ENCODE measurements around the gene TMA16. TPM values are rescaled to one million over a fixed set of nuclear protein-coding genes. Genes with fewer than 3 reads are reported as not detected.

TMA16 gene
- total RNA-seq, 4 donors from 2014 or later = 19.5 to 24.8 (median 23.4) TPM

GRCh38 chr4:163550869-163551267 lies 56.4 kb downstream of the TMA16 start:
- peaks cover 0 to 5% of the 10 kb centered on the region in 2 donors for H3K4me1 ChIP-seq
- H3K4me3 ChIP-seq (replicated peaks in 1 of 3) = no peak overlapping the region
- no peaks in the 10 kb centered on the region for H3K36me3 ChIP-seq
- intact Hi-C loops (cut with DNase I) = loop anchor here (10.0 kb wide), 2 partner anchors 134 to 1184 kb away; no protein-coding TSS in a partner anchor
- H3K27ac ChIP-seq = no peak overlapping the region
- no peak for TF ChIP-seq POLR2A (IDR thresholded peaks at IDR 0.05)
- no peak for TF ChIP-seq CTCF (IDR thresholded peaks at IDR 0.05)
- peak in 1 of 2 donors; percentile 3 for DNase-seq
- H3K27me3 ChIP-seq = no peaks in the 10 kb centered on the region
- no peaks in the 10 kb centered on the region for H3K9me3 ChIP-seq
- WGBS, 2 donors = 60 to 66% methylated on average over 6 of the region's 6 CpGs

- Histone ChIP-seq H3K27ac (no peak overlapping the region), H3K4me1 (peaks cover 0 to 5% of the 10 kb centered on the region in 2 donors), H3K4me3 (replicated peaks in 1 of 3) (no peak overlapping the region), H3K27me3 (no peaks in the 10 kb centered on the region), H3K36me3 (no peaks in the 10 kb centered on the region), H3K9me3 (no peaks in the 10 kb centered on the region)
- WGBS, 2 donors = 82 to 89% methylated on average over 4 of the region's 4 CpGs
- intact Hi-C loops (cut with DNase I) = loop anchor here (10.0 kb wide), 2 partner anchors 132 to 1182 kb away; no protein-coding TSS in a partner anchor
- DNase-seq = no peak
- TF ChIP-seq CTCF (IDR thresholded peaks at IDR 0.05) = no peak
- no peak for TF ChIP-seq POLR2A (IDR thresholded peaks at IDR 0.05)
These were observed 58.7 kb downstream of the TMA16 start for GRCh38 chr4:163553146-163553545.

- Histone ChIP-seq H3K27me3 (no peaks in the 10 kb centered on the region), H3K9me3 (no peaks in the 10 kb centered on the region), H3K4me3 (replicated peaks in 1 of 3) (no peak overlapping the region), H3K27ac (no peak overlapping the region), H3K4me1 (peaks cover 0 to 5% of the 10 kb centered on the region in 2 donors), H3K36me3 (no peaks in the 10 kb centered on the region)
- DNase-seq = no peak
- TF ChIP-seq POLR2A (IDR thresholded peaks at IDR 0.05) = no peak
- peak in 5 of 6 experiments; percentile 7 to 71 (median 50) for TF ChIP-seq CTCF (IDR thresholded peaks at IDR 0.05)
- intact Hi-C loops (cut with DNase I) = loop anchor here (10.0 kb wide), 2 partner anchors 130 to 1180 kb away; no protein-coding TSS in a partner anchor
- WGBS, 2 donors = 30 to 39% methylated on average over 3 of the region's 3 CpGs
These were observed 60.5 kb downstream of the TMA16 start for GRCh38 chr4:163554870-163555465.

- WGBS, 2 donors = 45 to 53% methylated on average over 2 of the region's 2 CpGs
- H3K4me1 ChIP-seq = no peaks in the 10 kb centered on the region
- no peak overlapping the region for H3K4me3 ChIP-seq (replicated peaks in 1 of 3)
- intact Hi-C loops (cut with DNase I) = loop anchor here (10.0 kb wide), 2 partner anchors 129 to 1179 kb away; no protein-coding TSS in a partner anchor
- TF ChIP-seq CTCF (IDR thresholded peaks at IDR 0.05) = no peak
- no peak for TF ChIP-seq POLR2A (IDR thresholded peaks at IDR 0.05)
- H3K36me3 ChIP-seq = no peaks in the 10 kb centered on the region
- no peaks in the 10 kb centered on the region for H3K9me3 ChIP-seq
- no peak overlapping the region for H3K27ac ChIP-seq
- DNase-seq = no peak
- H3K27me3 ChIP-seq = no peaks in the 10 kb centered on the region
These were observed 61.7 kb downstream of the TMA16 start for GRCh38 chr4:163556177-163556576.

- Histone ChIP-seq H3K36me3 (no peaks in the 10 kb centered on the region), H3K4me1 (no peaks in the 10 kb centered on the region), H3K9me3 (no peaks in the 10 kb centered on the region), H3K27ac (no peak overlapping the region), H3K4me3 (replicated peaks in 1 of 3) (no peak overlapping the region), H3K27me3 (no peaks in the 10 kb centered on the region)
- intact Hi-C loops (cut with DNase I) = loop anchor here (10.0 kb wide), 2 partner anchors 128 to 1178 kb away; no protein-coding TSS in a partner anchor
- 69 to 71% methylated on average over 5 of the region's 5 CpGs for WGBS, 2 donors
- no peak for DNase-seq
- TF ChIP-seq POLR2A (IDR thresholded peaks at IDR 0.05) (no peak), CTCF (IDR thresholded peaks at IDR 0.05) (no peak)
These were observed 62.3 kb downstream of the TMA16 start for GRCh38 chr4:163556650-163557391.
